ENCODE results near the gene CHDH. TPM values are rescaled to one million over a fixed set of nuclear protein-coding genes. Genes with fewer than 3 reads are reported as not detected.

CHDH gene
- total RNA-seq, 1 donor from 2014 or later = 1.7 TPM

GRCh38 chr3:53806182-53807116, 39.8 kb downstream of the CHDH start:
- Histone ChIP-seq H3K36me3 (no peaks in the 10 kb centered on the region), H3K9me3 (no peaks in the 10 kb centered on the region), H3K4me1 (peaks cover 9% of the 10 kb centered on the region), H3K27ac (no peak overlapping the region), H3K4me3 (no peak overlapping the region), H3K27me3 (no peaks in the 10 kb centered on the region)
- no peak for DNase-seq (ENCODE audit: extremely low spot score in 2 of 2)
- intact Hi-C loops (cut with DNase I) = no loop called here
- TF ChIP-seq POLR2AphosphoS5 (IDR thresholded peaks at IDR 0.05; ENCODE audit: insufficient read depth in 1 of 2, low read depth in 1 of 2) = no peak
- TF ChIP-seq POLR2A (IDR thresholded peaks at IDR 0.05) = no peak
- TF ChIP-seq, protein P1, sequence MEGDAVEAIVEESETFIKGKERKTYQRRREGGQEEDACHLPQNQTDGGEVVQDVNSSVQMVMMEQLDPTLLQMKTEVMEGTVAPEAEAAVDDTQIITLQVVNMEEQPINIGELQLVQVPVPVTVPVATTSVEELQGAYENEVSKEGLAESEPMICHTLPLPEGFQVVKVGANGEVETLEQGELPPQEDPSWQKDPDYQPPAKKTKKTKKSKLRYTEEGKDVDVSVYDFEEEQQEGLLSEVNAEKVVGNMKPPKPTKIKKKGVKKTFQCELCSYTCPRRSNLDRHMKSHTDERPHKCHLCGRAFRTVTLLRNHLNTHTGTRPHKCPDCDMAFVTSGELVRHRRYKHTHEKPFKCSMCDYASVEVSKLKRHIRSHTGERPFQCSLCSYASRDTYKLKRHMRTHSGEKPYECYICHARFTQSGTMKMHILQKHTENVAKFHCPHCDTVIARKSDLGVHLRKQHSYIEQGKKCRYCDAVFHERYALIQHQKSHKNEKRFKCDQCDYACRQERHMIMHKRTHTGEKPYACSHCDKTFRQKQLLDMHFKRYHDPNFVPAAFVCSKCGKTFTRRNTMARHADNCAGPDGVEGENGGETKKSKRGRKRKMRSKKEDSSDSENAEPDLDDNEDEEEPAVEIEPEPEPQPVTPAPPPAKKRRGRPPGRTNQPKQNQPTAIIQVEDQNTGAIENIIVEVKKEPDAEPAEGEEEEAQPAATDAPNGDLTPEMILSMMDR (IDR thresholded peaks at IDR 0.05) = no peak

GRCh38 chr3:53805463-53806159, 40.6 kb downstream of the CHDH start:
- DNase-seq (ENCODE audit: extremely low spot score in 2 of 2) = no peak
- TF ChIP-seq, protein P1 (IDR thresholded peaks at IDR 0.05) = no peak
- TF ChIP-seq POLR2A (IDR thresholded peaks at IDR 0.05) (no peak), POLR2AphosphoS5 (IDR thresholded peaks at IDR 0.05; ENCODE audit: insufficient read depth in 1 of 2, low read depth in 1 of 2) (no peak)
- intact Hi-C loops (cut with DNase I) = no loop called here

DNA sequence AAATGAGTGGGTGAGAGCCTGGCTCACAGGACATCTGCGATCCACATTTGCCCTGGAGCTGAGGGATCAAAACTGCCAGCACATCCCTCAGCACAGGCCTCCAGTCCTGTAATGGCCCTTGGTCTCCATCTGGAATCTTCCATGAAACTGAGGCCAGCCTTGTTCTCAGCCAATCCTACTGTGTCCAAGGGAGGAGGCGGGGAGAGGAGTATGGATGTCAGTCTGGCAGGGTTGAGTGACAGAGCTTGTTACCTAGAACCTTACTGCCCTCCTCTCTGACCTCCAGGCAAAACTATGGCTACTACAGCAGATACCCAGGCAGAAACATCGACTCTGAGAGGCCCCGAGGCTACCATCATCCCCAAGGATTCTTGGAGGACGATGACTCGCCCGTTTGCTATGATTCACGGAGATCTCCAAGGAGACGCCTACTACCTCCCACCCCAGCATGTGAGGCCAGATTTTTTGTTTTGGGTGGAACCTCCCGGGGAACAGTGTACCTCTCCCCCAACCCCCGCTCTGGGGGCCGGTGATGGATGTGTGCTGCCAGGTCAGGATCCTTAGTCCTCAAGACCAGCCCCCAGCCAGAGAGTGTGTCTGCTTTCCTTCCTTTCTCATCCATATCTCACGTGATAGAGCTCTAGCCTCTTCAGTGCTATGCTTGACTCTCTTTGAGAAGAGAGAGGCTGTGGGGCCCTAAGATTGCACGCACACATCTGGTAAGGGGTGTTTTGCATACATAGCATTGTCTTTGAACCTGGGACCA, 41.3 kb downstream of the CHDH start:
- Histone ChIP-seq H3K4me1 (peaks cover 17% of the 10 kb centered on the region), H3K4me3 (no peak overlapping the region), H3K27me3 (no peaks in the 10 kb centered on the region), H3K9me3 (no peaks in the 10 kb centered on the region), H3K27ac (no peak overlapping the region), H3K36me3 (no peaks in the 10 kb centered on the region)
- TF ChIP-seq POLR2A (IDR thresholded peaks at IDR 0.05) (no peak), POLR2AphosphoS5 (IDR thresholded peaks at IDR 0.05; ENCODE audit: insufficient read depth in 1 of 2, low read depth in 1 of 2) (no peak)
- TF ChIP-seq, protein P1 (IDR thresholded peaks at IDR 0.05) = no peak
- intact Hi-C loops (cut with DNase I) = no loop called here
- no peak for DNase-seq (ENCODE audit: extremely low spot score in 2 of 2)

More at GRCh38 chr3:53805463-53806159, 40.6 kb downstream of the CHDH start:
- H3K4me3 ChIP-seq = no peak overlapping the region
- H3K4me1 ChIP-seq = peaks cover 9% of the 10 kb centered on the region
- no peaks in the 10 kb centered on the region for H3K9me3 ChIP-seq
- H3K36me3 ChIP-seq = no peaks in the 10 kb centered on the region
- H3K27ac ChIP-seq = no peak overlapping the region
- no peaks in the 10 kb centered on the region for H3K27me3 ChIP-seq

- intact Hi-C loops (cut with DNase I) = no loop called here
- H3K27me3 ChIP-seq = no peaks in the 10 kb centered on the region
- peaks cover 22% of the 10 kb centered on the region for H3K4me1 ChIP-seq
- no peak for DNase-seq (ENCODE audit: extremely low spot score in 2 of 2)
- no peaks in the 10 kb centered on the region for H3K9me3 ChIP-seq
- TF ChIP-seq POLR2AphosphoS5 (IDR thresholded peaks at IDR 0.05; ENCODE audit: insufficient read depth in 1 of 2, low read depth in 1 of 2) = no peak
- TF ChIP-seq, protein P1 (IDR thresholded peaks at IDR 0.05) = no peak
- TF ChIP-seq POLR2A (IDR thresholded peaks at IDR 0.05) = no peak
- H3K27ac ChIP-seq = no peak overlapping the region
- H3K36me3 ChIP-seq = no peaks in the 10 kb centered on the region
- H3K4me3 ChIP-seq = no peak overlapping the region
These were observed 42.2 kb downstream of the CHDH start for GRCh38 chr3:53803816-53804695.
